ENCODE measurements around the gene AFAP1.
A peak's percentile ranks its signal among the peaks of the same experiment; 100 is the strongest.
"Not testable (repeated sequence)": the region's sequence is repeated elsewhere in the genome, so short reads cannot be mapped to it uniquely, and the experiment has no call there.

AFAP1 gene

DNA sequence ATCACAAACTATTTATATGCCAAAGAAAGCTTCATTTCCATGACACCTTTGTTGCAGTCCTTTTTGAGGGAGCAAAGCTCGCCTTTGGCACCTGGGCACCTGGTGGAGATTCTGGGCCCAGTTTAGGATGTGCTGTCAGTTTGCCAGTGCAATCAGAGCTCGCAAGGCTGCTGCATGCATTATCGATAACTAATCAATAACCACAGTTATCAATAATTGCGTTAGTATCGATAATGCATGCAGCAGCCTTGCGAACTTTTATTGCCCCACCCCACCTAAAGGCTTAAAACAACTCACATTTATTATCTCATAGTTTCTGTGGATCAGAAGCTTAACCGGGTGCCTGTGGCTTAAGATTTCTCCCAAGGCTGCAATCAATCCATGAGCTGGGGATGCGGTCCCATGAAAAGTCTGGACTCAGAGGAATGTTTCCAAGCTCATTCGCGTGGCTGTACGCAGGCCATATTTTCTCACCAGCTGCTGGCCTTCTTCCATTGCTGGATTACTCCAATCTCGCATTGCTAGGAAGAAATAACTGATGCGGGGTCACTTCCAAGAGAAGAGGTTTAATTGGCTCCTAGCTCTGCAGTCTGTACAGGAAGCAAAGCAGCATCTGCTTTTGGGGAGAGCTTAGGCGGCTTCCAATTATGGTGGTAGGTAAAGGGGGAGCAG, 6.2 kb upstream of the AFAP1 start:
- DNase-seq: no peak

DNA sequence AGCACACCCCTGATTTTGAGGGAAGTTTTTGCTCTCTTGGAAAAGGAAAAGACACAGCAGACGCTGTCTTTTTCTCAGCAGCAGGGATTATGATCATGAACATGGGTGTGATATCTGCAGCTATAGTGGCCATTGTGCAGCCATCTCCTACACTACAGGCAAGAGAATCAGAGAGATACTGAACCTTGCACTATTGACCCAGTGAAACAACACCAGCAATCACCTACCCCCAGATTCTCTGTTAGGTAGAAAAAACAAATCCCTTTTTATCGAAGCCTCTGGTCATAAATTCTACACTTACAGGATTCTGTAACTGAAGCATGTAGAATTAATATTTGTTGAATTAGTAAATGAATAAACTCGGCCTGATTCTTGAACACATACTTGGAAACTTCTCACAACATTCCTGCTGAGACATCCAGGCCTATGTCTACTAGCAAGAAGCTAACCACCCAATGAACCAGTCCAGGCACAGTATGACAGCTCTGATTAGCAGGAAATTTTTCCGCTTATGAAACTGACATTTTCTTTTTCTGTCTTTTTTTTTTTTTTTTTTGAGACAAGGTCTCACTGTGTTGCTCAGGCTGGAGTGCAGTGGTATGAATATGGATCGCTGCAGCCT, 5.0 kb upstream of the AFAP1 start:
- no peak for DNase-seq

DNA sequence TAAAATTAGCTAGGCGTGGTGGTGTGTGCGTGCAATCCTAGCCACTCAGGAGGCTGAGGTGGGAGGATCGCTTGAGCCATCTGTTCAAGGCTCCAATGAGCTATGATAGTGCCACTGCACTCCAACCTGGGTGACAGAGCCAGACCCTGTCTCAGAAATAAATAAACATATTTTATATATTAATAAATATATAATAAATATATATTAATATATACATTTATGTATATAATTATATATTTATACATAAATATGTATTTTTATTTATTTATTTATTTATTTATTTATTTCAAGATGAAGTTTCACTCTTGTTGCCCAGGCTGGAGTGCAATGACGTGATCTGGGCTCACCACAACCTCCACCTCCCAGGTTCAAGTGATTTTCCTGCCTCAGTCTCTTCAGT, 4.0 kb upstream of the AFAP1 start:
- not testable (repeated sequence) for DNase-seq

DNA sequence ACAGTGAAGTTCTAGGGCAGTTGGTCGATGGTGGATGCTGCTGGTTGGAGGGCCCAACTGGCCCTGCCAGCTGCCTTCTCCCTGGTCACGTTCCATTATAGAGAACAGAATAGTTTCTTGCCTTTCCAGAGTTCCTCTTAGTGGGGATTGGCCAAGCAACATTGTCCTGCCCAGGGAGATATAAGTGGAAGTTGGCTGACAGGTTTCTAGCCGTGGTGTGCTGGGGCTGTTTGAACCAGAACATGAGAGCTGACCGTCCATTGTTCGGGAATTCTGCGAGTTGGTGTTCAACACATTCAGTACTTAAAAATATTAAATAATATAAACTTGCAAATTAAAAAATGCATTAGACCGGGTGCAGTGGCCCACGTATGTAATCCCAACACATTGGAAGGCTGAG, 3.5 kb upstream of the AFAP1 start:
- DNase-seq: no peak

DNA sequence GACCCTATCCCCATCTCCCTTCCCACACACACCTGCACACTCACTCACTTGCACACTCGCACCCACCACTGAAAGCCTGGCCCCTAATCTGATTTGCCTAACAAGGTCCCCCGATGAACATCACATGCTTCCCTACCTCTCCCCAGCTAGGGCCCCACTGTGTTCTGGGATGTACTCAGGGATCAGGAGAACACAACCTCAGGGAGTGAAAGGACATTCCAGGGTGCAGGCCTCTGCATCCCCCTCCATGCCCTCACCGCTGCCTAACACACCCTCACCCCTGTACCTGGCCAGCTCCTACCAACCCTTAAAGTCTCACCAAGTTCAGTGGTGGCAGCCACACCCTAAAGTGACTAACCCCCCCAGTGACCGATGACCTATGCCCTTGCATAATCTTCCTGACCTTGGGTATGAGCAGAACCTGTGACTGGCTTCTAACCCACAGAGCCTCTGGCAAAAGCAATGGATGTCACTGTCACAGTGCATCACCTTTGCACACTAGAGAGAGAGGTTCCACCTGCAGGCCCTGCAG, 2.4 kb upstream of the AFAP1 start:
- no peak for DNase-seq

DNA sequence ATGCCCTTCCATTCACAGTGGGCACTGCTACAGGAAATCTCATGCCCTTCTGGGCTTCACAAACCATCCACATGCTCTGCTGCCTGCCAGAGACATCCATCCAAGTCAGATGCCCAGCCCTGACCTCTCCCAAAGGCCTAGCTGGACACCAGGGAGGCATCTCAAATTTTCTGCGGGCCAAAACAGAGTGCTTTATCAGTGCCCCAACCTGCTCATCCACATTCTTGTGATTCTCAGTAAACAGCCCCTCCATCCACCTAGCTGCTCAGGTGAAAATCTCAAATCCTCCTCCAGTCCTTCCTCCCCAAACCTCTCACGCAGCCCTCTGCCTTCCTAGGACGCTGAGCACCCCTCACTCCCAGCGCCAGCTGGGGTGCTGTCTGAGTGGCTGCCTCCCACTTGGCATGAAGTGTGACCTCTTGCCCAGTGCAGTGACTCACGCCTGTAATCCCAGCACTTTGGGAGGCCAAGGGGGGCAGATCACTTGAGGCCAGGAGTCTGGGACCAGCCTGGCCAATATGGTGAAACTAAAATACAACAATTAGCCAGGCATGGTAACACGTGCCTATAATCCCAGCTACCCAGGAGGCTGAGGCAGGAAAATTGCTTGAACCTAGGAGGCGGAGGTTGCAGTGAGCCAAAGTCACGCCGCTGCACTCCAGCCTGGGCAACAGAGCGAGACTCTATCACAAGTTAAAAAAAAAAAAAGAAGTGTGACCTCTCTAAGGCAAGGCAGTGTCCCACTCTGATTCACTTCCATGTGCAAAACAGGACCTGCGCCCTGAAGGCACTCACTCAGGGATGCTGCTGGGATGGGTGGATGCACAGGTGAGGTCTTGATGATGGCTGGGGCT, 1.7 kb upstream of the AFAP1 start:
- DNase-seq: peak; percentile 22

DNA sequence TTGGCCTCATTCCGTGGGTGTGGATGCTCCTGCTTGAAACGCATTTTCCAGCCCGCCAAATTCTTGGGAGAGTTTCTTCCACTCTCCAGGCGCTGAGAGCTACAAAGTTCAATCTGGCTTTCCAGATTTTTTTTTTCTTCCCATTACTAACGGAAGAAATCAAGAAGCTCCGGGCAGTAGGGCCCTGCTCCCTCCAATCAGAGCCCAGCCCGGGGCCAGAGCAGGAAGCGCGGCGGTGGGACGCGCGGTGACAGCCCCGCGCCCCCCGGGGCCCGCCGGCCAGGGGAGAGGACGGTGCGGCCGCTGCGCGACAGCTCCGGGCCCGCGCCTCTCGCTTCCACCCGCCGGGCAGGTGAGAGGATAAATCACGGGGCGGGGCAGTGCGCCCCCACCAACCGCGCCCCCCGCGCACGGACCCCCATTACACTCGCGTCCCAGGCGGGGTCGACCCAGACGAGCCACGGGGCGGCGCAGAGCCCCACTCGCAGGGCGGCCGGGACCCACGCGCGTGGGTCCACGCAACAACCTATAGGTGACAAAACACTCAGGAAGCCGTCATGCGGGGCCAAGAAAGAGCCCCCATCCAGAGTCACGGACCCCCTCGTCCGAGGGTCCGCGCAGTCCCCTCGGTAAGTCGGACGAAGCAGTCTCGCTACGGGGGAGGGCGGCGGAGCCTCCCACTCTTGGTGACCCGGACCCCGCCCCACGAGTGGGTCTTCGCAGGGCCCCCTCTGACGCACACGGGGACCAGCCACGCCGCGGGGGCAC, 868 bp downstream of the AFAP1 start:
- DNase-seq: peak; percentile 75

DNA sequence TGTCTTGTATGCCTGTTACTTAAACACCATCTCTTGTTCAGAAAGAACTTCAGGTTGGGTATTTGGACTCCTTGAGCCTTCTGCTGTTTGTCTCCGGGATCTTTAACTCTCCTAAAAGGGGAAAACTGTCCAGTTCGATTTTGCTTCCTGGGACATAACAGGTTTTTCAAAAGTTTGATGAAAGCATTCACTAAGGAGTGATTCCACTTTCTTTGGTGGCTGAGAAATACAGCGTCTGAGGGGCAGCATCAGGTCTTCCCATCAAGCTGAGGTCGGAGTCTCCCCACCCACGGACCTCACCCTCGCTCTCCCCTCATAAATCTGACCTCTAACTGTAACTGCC, 1.4 kb downstream of the AFAP1 start:
- no peak for DNase-seq

DNA sequence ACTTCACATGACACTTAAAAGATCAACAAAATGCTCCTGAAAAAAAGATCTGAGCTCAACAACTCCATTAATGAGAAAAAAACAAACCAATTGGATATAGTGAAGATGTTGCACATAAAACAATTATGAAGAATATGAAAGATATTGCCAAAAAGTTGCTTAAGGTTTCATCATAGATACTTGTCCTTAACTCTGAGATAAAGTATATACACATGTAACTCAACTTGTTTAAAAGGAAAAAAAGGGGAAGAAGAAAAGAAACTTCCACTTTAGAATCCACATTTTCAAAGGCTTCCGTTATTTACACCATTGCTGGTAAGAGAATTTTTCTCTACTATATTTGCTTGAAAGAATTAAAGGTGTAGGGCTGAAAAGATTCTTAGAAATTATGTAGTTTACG, 2.7 kb downstream of the AFAP1 start:
- DNase-seq: no peak

DNA sequence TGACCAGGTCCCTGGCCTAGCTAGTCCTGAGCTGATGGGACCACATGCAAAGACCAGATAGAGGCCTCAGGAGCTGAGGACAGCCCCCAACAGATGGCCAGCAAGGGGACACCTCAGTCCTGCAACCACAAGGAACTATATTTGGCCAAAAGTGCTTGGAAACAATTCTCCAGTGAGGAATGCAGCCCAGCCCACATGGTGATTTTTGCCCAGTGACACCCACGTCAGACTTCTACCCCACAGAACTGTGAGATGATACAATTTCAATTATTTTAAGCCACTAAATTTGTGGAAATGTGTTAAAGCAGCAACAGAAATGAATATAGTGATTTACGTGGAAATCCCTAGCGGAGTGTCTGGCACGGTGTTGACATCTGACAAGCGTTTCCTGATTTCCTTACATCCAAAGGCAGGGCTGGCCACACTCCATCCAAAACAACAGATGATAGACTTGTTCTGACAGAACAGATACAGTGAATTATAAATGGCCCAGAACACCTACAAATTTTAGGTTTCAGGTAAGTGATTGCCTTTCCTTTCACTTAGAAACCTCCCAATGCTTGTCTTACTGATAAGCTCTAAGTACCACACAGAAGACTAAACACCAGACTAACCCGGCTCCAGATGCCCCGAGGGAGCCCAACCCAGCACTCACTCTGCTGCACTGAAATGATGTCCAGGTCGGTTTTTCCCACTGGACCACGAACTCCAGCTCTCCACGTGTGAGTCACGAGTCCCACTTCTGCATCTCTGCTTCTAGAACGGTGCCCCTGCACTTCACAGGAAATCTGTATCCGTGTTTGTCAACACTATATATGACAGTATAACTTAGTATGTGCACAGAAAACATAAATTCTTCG, 5.8 kb downstream of the AFAP1 start:
- DNase-seq: no peak

DNA sequence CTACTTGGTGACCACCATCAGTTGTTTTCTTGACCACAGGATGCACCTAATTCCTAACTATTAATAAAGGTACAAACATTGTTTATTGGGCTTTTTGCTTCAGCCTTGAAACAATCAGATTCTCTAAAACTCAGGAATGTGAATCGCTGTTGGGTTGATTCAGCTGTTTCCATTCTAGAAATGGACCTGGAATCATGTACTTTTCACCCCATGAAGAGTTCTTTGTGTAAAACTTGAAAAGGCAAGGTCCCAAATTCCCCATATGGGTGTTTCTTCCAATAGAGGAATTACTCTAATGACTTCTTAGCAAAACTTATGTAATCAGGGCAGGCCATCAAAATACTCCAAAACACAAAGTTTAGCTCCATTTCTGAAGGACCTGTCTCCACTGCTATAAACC, 7.4 kb downstream of the AFAP1 start:
- DNase-seq: no peak

DNA sequence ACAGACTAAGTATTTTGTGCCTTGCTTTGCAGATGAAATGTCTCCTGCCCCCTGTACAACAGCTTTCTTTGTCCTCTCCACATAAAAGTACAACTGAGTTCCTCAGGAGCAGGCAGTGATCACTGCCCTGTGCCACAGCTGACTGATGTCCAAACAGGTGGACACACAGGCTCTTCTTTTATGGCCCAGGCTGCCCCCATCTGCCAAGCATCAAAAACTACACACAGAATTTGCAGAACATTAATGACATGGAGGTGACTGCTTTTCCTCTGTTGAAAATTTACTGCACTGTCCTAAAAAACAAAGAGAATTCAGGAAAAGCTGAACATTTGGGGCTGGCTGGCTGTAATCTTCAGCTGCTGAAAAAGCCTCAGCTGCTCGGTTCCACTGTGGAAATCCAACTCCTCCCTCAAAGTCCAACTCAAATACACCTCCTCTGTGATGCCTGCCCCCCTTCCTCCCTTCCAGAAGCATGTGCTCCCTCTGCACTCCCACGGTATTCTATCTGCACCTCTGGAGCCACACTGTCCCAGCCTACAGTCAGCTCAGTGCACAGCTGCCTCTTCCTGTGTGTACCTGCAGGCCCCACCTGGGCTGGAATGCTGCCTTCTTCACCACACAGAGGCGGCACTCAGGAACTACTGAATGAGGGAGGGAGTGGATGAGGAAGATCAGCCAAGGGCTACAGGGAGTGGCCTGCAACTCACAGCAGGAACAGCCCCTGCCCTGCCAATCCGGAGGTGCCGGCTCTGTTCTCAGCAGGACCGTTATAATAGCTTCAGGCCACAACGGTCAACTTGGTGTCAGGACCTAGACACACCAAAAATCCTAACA, 10.3 kb downstream of the AFAP1 start:
- no peak for DNase-seq

DNA sequence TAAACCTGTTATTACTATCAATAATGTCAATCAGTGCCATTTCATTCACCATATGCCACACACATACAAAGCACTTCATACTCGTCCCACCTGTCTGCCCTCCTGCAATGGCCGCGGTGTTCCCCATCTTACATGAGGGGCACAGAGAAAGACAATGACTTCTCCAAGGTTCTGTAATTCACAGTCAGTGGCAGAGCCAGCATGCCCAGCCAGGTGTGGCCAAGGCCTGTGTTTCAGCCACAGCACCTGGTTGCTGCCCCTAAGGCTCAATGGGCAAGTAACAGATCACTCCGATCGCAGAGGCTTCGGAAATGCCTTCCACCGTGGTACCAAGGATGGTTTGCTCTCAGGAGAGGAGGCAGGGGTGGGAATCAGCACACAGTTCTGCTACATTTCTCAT, 10.9 kb downstream of the AFAP1 start:
- no peak for DNase-seq

DNA sequence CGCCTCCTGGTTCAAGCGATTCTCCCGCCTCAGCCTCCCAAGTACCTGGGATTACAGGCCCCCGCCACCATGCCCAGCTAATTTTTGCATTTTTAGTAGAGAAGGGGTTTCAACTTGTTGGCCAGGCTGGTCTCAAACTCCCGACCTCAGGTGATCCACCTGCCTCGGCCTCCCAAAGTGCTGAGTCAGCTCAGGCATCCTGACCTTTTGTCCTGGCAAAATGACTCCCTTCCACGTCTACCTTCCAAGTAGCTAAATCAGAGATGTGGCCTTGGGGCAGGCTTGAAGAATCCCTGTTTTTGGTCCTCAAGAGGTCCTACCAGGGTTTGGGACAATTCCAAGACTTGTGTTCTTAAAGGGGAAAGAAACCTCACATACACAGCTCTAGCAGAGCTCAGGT, 12.8 kb downstream of the AFAP1 start:
- no peak for DNase-seq

DNA sequence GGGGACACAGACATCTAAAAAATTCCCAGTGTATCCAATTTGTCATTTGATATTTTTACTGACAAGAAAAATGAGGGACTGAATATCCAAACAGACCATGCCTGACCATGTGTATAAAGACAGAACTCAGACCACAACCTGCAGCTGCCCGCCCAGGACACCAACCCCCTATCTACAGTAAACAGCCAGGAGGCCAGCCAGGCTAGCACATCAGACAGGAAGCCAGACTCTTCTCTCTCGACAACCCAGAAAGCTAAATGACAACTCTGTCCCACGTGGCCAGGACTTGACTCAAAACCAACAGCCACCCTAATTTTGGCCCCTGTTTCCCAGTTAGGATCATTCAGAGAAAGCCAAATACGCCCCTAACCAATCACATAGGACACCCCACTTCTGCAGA, 15.1 kb downstream of the AFAP1 start:
- no peak for DNase-seq

DNA sequence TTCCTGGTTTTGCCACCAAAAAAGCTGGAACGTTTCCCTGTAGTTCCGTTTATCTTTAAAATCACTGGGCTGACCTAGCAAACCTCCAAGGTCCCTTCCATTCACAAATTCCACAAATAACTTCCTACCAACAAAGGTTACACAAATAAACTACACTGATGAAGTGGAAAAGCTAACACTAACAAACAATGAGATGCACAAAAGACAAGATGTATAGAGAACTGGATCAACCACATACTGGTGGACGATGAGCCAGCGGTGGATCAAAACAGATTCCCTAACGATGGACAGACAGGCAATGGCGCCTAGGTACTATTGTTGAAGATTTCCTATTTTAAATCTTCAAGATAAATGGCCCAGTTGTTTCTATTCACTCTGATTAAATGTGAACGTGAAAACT, 15.5 kb downstream of the AFAP1 start:
- DNase-seq: no peak

DNA sequence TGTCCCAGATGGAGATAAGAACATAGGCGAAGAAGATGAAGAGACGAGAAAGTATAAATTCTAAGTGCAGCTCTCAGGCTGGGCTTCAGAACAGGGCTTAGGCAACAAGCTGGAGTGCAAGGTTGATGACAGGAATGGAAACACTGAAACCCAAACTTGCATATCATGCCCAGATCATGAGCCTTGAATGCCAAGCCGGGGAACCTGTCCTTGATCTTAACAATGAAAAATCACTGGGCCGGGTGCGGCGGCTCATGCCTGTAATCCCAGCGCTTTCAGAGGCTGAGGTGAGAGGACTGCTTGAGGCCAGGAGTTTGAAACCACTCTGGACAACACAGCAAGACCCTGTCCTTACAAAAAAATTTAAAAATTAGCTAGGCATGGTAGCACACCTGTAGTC, 17.2 kb downstream of the AFAP1 start:
- no peak for DNase-seq

DNA sequence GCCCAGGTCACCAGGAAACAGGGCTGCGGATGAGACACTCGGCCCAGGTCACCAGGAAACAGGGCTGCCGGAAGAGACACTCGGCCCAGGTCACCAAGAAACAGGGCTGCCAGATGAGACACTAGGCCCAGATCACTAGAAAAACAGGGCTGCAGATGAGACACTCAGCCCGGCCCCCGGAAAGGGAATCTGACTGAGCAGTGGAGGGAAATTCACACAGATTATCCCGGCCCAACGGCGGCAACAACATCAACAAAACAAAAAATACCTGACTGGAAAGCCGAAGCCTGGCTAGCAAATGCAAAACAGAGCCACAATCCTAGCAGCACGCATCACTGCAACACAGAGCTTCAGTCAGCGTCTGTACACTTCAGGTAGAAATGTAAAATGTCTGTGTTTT, 20.7 kb downstream of the AFAP1 start:
- no peak for DNase-seq

DNA sequence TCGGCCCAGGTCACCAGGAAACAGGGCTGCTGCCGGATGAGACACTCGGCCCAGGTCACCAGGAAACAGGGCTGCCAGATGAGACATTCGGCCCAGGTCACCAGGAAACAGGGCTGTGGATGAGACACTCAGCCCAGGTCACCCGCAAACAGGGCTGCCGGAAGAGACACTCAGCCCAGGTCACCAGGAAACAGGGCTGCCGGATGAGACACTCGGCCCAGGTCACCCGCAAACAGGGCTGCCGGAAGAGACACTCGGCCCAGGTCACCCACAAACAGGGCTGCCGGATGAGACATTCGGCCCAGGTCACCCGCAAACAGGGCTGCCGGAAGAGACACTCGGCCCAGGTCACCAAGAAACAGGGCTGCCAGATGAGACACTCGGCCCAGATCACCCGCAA, 21.5 kb downstream of the AFAP1 start:
- DNase-seq: not testable (repeated sequence)

DNA sequence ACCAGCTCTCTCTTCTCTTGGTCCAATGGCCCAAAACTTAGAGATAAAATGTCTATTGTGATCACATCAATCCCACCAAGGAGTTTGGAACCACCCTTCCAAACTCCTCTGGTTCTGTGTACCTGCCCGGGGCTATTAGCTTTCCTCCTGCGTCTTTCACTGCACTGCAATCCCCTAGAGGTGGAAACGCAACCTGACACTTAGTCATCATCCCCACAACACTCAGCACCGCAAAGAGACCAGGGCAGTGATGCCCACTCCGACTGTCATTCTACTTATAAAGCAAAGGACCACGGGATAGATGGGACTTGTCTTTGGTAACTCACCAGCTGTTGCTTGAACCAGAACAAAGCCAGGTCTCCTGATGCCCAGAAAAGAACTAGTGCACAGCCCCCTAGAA, 22.0 kb downstream of the AFAP1 start:
- no peak for DNase-seq

DNA sequence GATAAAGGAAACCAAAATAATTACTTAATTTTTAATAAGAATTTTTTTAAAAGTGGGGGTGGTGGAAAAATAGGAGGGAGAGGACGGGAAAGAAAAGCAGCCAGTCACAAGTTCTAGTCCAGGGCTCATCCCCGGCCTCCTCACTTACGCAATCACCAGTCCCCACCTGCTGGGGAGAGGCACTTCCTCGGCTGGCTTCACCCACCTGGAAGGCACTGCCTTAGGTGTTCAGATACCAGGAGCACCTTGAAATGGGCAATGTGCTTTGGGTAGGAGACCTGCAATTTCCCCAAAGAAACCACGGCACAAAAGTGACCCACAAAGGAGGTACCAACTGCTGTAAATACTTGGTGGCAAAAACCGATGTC, 23.8 kb downstream of the AFAP1 start:
- DNase-seq: no peak

All from right kidney (tissue), 1 donor.